HUES64 (cell line): ENCODE results near the gene AIP.
"Not testable (repeated sequence)": the region's sequence is repeated elsewhere in the genome, so short reads cannot be mapped to it uniquely, and the experiment has no call there.

Source experiments
- H3K27ac ChIP-seq: 2 replicates; pipeline ENCODE4 v1.7.0; 2013; ENCODE audit warnings: low read depth, low read length, inconsistent platforms
- H3K27me3 ChIP-seq: 2 replicates; pipeline ENCODE4 v1.6.1; 2013; ENCODE audit warnings: mild to moderate bottlenecking, low read length; ENCODE audit not compliant: insufficient read depth
- H3K36me3 ChIP-seq: 2 replicates; pipeline ENCODE4 v1.6.1; 2013; ENCODE audit warnings: mild to moderate bottlenecking, low read length; ENCODE audit not compliant: insufficient read depth
- H3K4me1 ChIP-seq: 2 replicates; pipeline ENCODE4 v1.6.1; 2013; ENCODE audit warnings: mild to moderate bottlenecking, low read length, moderate library complexity; ENCODE audit not compliant: insufficient read depth
- H3K4me3 ChIP-seq: 2 replicates; pipeline ENCODE4 v1.5.1; 2013; ENCODE audit warnings: mild to moderate bottlenecking, low read length, moderate library complexity
- H3K9ac ChIP-seq: 2 replicates; pipeline ENCODE4 v1.6.1; 2013; ENCODE audit warnings: mild to moderate bottlenecking, low read depth, low read length
- H3K9me3 ChIP-seq: 2 replicates; pipeline ENCODE4 v1.6.1; 2013; ENCODE audit warnings: low read depth, low read length; ENCODE audit not compliant: insufficient read depth
- WGBS: fragments of 150-250, 120-280 bp; methylation state at CpG from one replicate; pipeline ENCODE4 v1.1.7; 2013; ENCODE audit warnings: missing lambda C conversion rate; 5-methylcytosine and 5-hydroxymethylcytosine counted together

AIP gene

GRCh38 chr11:67464411-67465188, 18.2 kb upstream of the AIP start:
- no peaks in the 10 kb centered on the region for H3K27me3 ChIP-seq
- peaks cover 5% of the 10 kb centered on the region for H3K4me1 ChIP-seq
- 12% methylated on average over 54 of the region's 56 CpGs for WGBS
- no peaks in the 10 kb centered on the region for H3K36me3 ChIP-seq
- H3K9me3 ChIP-seq = no peaks in the 10 kb centered on the region
- H3K4me3 ChIP-seq = peak overlapping the region; percentile 90
- peak overlapping the region; percentile 92 for H3K27ac ChIP-seq
- peak overlapping the region; percentile 91 for H3K9ac ChIP-seq

GRCh38 chr11:67465189-67465510, 17.7 kb upstream of the AIP start:
- WGBS = 46% methylated on average over 3 of the region's 3 CpGs
- H3K9ac ChIP-seq = peak overlapping the region; percentile 91
- no peaks in the 10 kb centered on the region for H3K27me3 ChIP-seq
- peaks cover 5% of the 10 kb centered on the region for H3K4me1 ChIP-seq
- H3K27ac ChIP-seq = peak overlapping the region; percentile 92
- peak overlapping the region; percentile 90 for H3K4me3 ChIP-seq
- H3K9me3 ChIP-seq = no peaks in the 10 kb centered on the region
- H3K36me3 ChIP-seq = no peaks in the 10 kb centered on the region

GRCh38 chr11:67465530-67465929, 17.3 kb upstream of the AIP start:
- H3K9ac ChIP-seq, H3K9me3 ChIP-seq, H3K27me3 ChIP-seq, H3K4me1 ChIP-seq, H3K36me3 ChIP-seq: not testable (repeated sequence)
- H3K27ac ChIP-seq = peak overlapping the region; percentile 92; the same call in 1 of the 2 replicates
- peak overlapping the region; percentile 90 for H3K4me3 ChIP-seq
- 89% methylated on average over 2 of the region's 2 CpGs for WGBS

GRCh38 chr11:67466367-67466766, 16.5 kb upstream of the AIP start:
- Histone ChIP-seq H3K27me3 (no peaks in the 10 kb centered on the region), H3K36me3 (no peaks in the 10 kb centered on the region), H3K4me3 (no peak overlapping the region), H3K9me3 (no peaks in the 10 kb centered on the region), H3K4me1 (peaks cover 5% of the 10 kb centered on the region), H3K9ac (no peak overlapping the region), H3K27ac (no peak overlapping the region)
- WGBS = 93% methylated on average over 5 of the region's 5 CpGs

GRCh38 chr11:67466962-67467771, 15.7 kb upstream of the AIP start:
- Histone ChIP-seq H3K27me3 (no peaks in the 10 kb centered on the region), H3K27ac (no peak overlapping the region), H3K36me3 (no peaks in the 10 kb centered on the region), H3K4me3 (peak overlapping the region; percentile 93; the same call in 1 of the 2 replicates), H3K9me3 (no peaks in the 10 kb centered on the region), H3K4me1 (peaks cover 5% of the 10 kb centered on the region), H3K9ac (no peak overlapping the region)
- WGBS = 77% methylated on average over 11 of the region's 11 CpGs

- Histone ChIP-seq H3K27ac (no peak overlapping the region), H3K4me3 (peak overlapping the region; percentile 93), H3K9ac (peak overlapping the region; percentile 77; the same call in 1 of the 2 replicates), H3K27me3 (no peaks in the 10 kb centered on the region), H3K4me1 (peaks cover 5% of the 10 kb centered on the region), H3K36me3 (no peaks in the 10 kb centered on the region), H3K9me3 (no peaks in the 10 kb centered on the region)
- 78% methylated on average over 5 of the region's 5 CpGs for WGBS
Observed at GRCh38 chr11:67468056-67468455, 14.8 kb upstream of the AIP start.

GRCh38 chr11:67468456-67468758, 14.4 kb upstream of the AIP start:
- no peaks in the 10 kb centered on the region for H3K9me3 ChIP-seq
- peak overlapping the region; percentile 93 for H3K4me3 ChIP-seq
- 9% methylated on average over 6 of the region's 6 CpGs for WGBS
- peaks cover 5% of the 10 kb centered on the region for H3K4me1 ChIP-seq
- peak overlapping the region; percentile 77 for H3K9ac ChIP-seq
- H3K27me3 ChIP-seq = no peaks in the 10 kb centered on the region
- no peaks in the 10 kb centered on the region for H3K36me3 ChIP-seq
- peak overlapping the region; percentile 58; the same call in 1 of the 2 replicates for H3K27ac ChIP-seq

- Histone ChIP-seq H3K9me3 (no peaks in the 10 kb centered on the region), H3K27ac (peak within 1 kb of the TSS; percentile 58; the same call in 1 of the 2 replicates), H3K4me1 (peaks cover 5% of the 10 kb centered on the region), H3K27me3 (no peaks in the 10 kb centered on the region), H3K36me3 (no peaks in the 10 kb centered on the region), H3K9ac (peak within 1 kb of the TSS; percentile 77), H3K4me3 (peak within 1 kb of the TSS; percentile 93)
- under 1% methylated on average over 76 of the region's 76 CpGs for WGBS
Observed at GRCh38 chr11:67468759-67469507, 13.9 kb upstream of the AIP start, which contains the start of gene TMEM134. Gene TMEM134 (minus strand): TSS chr11:67469251. CDS start chr11:67469192, 59 bp downstream.

GRCh38 chr11:67469508-67469811, 13.4 kb upstream of the AIP start:
- Histone ChIP-seq H3K27ac (0 out of 2 replicates have a peak overlapping the region, but pooled peaks have one; percentile 24), H3K36me3 (no peaks in the 10 kb centered on the region), H3K9ac (peak overlapping the region; percentile 70), H3K4me3 (peak overlapping the region; percentile 93), H3K4me1 (no peaks in the 10 kb centered on the region), H3K9me3 (no peaks in the 10 kb centered on the region), H3K27me3 (no peaks in the 10 kb centered on the region)
- WGBS = 42% methylated on average over 9 of the region's 9 CpGs

GRCh38 chr11:67470337-67471002, 12.4 kb upstream of the AIP start:
- no peak overlapping the region for H3K27ac ChIP-seq
- H3K9ac ChIP-seq = no peak overlapping the region
- H3K27me3 ChIP-seq = no peaks in the 10 kb centered on the region
- 87% methylated on average over 7 of the region's 8 CpGs for WGBS
- no peaks in the 10 kb centered on the region for H3K4me1 ChIP-seq
- no peaks in the 10 kb centered on the region for H3K9me3 ChIP-seq
- H3K36me3 ChIP-seq = no peaks in the 10 kb centered on the region
- no peak overlapping the region for H3K4me3 ChIP-seq
